GM23248 (cell line): ENCODE data around the gene SND1.

Experiments used
- EZH2 ChIP-seq: fragments of 200-600 bp; sonication (generic); IDR thresholded peaks from 2 replicates; pipeline ENCODE4 v1.6.1; 2018; ENCODE audit warnings: antibody characterized with exemption, mild to moderate bottlenecking; ENCODE audit not compliant: insufficient read depth, poor library complexity, severe bottlenecking
- EZH2phosphoT487 ChIP-seq: fragments of 200-600 bp; sonication (generic); IDR thresholded peaks from 2 replicates; pipeline ENCODE4 v1.6.1; 2018; ENCODE audit warnings: antibody characterized with exemption, moderate library complexity, mild to moderate bottlenecking, low read depth; ENCODE audit not compliant: insufficient read depth

GRCh38 chr7:128059143-128059988 is 407.4 kb downstream of the SND1 start:
- TF ChIP-seq EZH2 (no peak), EZH2phosphoT487 (no peak)
